Uterus (tissue), 4 donors: Measurements from ENCODE around the gene DCP1B. TPM values are rescaled to one million over a fixed set of nuclear protein-coding genes. Genes with fewer than 3 reads are reported as not detected.
A peak's percentile ranks its signal among the peaks of the same experiment; 100 is the strongest.

Experiments used
- DNase-seq, 2 donors: peaks; one replicate each; pipeline ENCODE4 v3.0.0-alpha.2; 2019 to 2020
- H3K27ac ChIP-seq, 2 donors: fragments of 200-600 bp; sonication (generic); 1 replicate in 1 of 2; 2 replicates in 1 of 2; pipeline ENCODE4 v1.5.1; 2016 to 2018
- H3K27me3 ChIP-seq, 2 donors: fragments of 200-600 bp; sonication (generic); one replicate each; pipeline ENCODE4 v1.5.1; 2018 to 2019; ENCODE audit warnings: control low read depth in 1 of 2
- H3K36me3 ChIP-seq, 2 donors: fragments of 200-600 bp; sonication (generic); one replicate each; pipeline ENCODE4 v1.5.1; 2019; ENCODE audit warnings: control low read depth in 1 of 2
- H3K4me1 ChIP-seq, 2 donors: fragments of 200-600 bp; sonication (generic); one replicate each; pipeline ENCODE4 v1.5.1; 2018 to 2019; ENCODE audit warnings: control low read depth in 1 of 2
- H3K4me3 ChIP-seq, 2 donors: fragments of 200-600 bp; sonication (generic); 1 replicate in 1 of 2; 2 replicates in 1 of 2; pipeline ENCODE4 v1.5.1; 2018 to 2019; ENCODE audit warnings: mild to moderate bottlenecking in 1 of 2
- H3K9me3 ChIP-seq, 2 donors: fragments of 200-600 bp; sonication (generic); one replicate each; pipeline ENCODE4 v1.5.1; 2019; ENCODE audit warnings: control low read depth in 1 of 2
- POLR2A ChIP-seq, 2 donors: fragments of 450-650 bp; IDR thresholded peaks; one replicate each; pipeline ENCODE4 v1.6.1; 2016; ENCODE audit warnings: antibody characterized with exemption in 2 of 2, mild to moderate bottlenecking in 1 of 2, moderate library complexity in 1 of 2
- intact Hi-C: fragments of 100-400 bp; cut with DNase I; formaldehyde crosslinking; loops from one replicate; pipeline ENCODE4 v1.15.1; 2023; ENCODE audit warnings: low total_unique reads
- total RNA-seq, 4 donors: library from RNA; depleted of rRNA in 3 of 4; stranded (reverse); fragments of >200 nt in 3 of 4; gene quantifications; one replicate each; pipeline versions ENCODE4 v1.1.0 to v1.2.4, GENCODE V29; 2014 to 2023
- TF ChIP-seq, protein P1 (sequence below), 4 experiments: fragments of 200-600 bp in 2 of 4; fragments of 450-650 bp in 2 of 4; sonication (generic) in 2 of 4; IDR thresholded peaks; one replicate each; pipeline ENCODE4 v1.5.1; 2016 to 2019; ENCODE audit warnings: antibody characterized with exemption in 4 of 4, mild to moderate bottlenecking in 2 of 4, moderate library complexity in 1 of 4
- donor health status: DM: yes; HTN: yes; CAD: no.

DCP1B gene
- total RNA-seq, 4 donors from 2014 or later: 13.6 to 34.4 (median 20.7) TPM

DNA sequence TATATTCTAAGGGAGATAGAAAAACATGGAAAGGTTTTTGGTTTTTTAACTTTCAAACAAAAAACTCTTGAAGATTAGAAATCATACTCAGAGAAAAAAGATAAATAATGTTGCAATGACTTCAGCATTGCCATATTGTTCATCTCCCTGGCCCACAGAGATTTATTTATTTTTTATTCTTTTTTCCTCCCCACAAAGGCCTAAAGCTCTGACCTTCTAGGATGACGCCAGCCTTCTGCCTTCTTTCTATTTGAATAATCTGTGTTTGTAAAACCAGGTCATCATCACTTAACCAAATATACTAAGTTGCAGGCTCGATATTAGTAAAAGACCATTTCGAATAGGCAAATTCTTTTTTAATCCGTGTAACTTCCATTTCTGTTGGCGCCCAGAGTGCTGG, 4.4 kb upstream of the DCP1B start:
- no peaks in the 10 kb centered on the region for H3K36me3 ChIP-seq
- H3K27me3 ChIP-seq: no peaks in the 10 kb centered on the region
- intact Hi-C loops: no loop called here
- peaks cover 0 to 4% of the 10 kb centered on the region in 2 donors for H3K4me1 ChIP-seq
- H3K9me3 ChIP-seq: no peaks in the 10 kb centered on the region
- H3K27ac ChIP-seq: peak overlapping the region; percentile 62 to 69
- TF ChIP-seq, protein P1, sequence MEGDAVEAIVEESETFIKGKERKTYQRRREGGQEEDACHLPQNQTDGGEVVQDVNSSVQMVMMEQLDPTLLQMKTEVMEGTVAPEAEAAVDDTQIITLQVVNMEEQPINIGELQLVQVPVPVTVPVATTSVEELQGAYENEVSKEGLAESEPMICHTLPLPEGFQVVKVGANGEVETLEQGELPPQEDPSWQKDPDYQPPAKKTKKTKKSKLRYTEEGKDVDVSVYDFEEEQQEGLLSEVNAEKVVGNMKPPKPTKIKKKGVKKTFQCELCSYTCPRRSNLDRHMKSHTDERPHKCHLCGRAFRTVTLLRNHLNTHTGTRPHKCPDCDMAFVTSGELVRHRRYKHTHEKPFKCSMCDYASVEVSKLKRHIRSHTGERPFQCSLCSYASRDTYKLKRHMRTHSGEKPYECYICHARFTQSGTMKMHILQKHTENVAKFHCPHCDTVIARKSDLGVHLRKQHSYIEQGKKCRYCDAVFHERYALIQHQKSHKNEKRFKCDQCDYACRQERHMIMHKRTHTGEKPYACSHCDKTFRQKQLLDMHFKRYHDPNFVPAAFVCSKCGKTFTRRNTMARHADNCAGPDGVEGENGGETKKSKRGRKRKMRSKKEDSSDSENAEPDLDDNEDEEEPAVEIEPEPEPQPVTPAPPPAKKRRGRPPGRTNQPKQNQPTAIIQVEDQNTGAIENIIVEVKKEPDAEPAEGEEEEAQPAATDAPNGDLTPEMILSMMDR (IDR thresholded peaks at IDR 0.05): no peak
- no peak for TF ChIP-seq POLR2A (IDR thresholded peaks at IDR 0.05)
- no peak overlapping the region for H3K4me3 ChIP-seq
- DNase-seq: no peak

DNA sequence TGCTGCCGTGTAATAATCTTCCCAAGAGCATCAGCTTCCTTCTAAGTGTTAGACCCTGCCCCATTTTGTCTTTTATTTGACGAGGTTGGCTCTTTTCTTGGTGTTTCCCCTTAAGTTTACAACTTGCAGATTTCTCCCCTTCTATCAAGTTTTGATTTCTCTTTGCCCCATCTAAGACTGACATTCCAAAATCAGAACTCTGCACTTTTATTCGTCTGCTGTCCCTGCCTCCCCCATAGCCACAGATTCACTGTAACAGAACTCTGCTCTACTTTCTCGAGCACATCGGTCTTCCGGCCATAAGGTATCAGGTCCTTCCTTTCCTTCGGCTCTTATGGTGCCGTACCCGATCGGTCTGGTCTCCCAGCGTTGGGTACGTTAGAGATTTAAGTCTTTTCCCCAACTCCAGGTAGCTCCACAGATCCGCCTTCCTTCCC, 563 bp downstream of the DCP1B start:
- no peaks in the 10 kb centered on the region for H3K27me3 ChIP-seq
- H3K36me3 ChIP-seq: no peaks in the 10 kb centered on the region
- no peak for TF ChIP-seq POLR2A (IDR thresholded peaks at IDR 0.05)
- TF ChIP-seq, protein P1 (IDR thresholded peaks at IDR 0.05): no peak
- H3K27ac ChIP-seq: peak overlapping the region; percentile 97
- DNase-seq: no peak
- H3K9me3 ChIP-seq: no peaks in the 10 kb centered on the region
- intact Hi-C loops: no loop called here
- H3K4me1 ChIP-seq: no peaks in the 10 kb centered on the region
- peak overlapping the region; percentile 83 to 98 for H3K4me3 ChIP-seq

GRCh38 chr12:1995205-1995896, 8.9 kb downstream of the DCP1B start:
- Histone ChIP-seq H3K27me3 (no peaks in the 10 kb centered on the region), H3K4me1 (peaks cover 0 to 10% of the 10 kb centered on the region in 2 donors), H3K4me3 (no peak overlapping the region), H3K9me3 (no peaks in the 10 kb centered on the region), H3K27ac (peak overlapping the region; percentile 24 to 49), H3K36me3 (no peaks in the 10 kb centered on the region)
- intact Hi-C loops: no loop called here
- DNase-seq: no peak
- TF ChIP-seq, protein P1 (IDR thresholded peaks at IDR 0.05): no peak
- no peak for TF ChIP-seq POLR2A (IDR thresholded peaks at IDR 0.05)

DNA sequence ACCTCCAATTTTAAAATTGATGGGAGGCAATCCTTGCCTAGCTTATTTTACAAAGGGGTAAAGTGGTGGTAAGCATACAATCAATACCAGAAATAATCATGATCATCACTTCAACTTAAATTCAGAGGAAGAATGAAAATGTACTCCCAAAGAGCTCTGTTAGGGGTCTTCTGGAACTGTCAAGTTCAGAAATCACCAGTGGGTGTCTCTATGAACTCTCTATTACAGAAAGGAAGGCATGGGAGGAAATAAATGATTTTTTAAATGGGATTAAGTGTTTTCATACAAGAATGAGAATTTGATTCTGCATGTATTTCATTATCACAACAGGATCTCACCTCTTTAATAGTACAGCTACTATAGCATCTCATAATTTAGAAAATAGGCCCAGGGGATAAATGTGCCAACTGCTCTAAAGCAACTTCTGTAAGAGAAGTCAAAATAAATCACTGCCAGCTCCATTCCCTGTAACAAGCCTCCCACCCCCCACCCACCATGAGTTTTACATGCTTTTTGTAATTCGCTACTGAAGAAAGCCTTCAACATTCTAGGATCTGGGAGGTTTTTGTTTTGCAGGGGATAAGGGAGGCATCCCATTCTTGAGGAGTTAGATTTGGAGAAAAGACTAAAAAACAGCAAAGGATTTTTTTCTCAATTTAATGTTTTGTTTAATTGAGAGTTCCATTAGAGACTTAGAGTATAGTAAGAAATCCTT, 9.7 kb downstream of the DCP1B start:
- H3K27ac ChIP-seq: peak overlapping the region; percentile 44 to 49
- H3K4me3 ChIP-seq: no peak overlapping the region
- no peak for DNase-seq
- H3K9me3 ChIP-seq: no peaks in the 10 kb centered on the region
- H3K36me3 ChIP-seq: no peaks in the 10 kb centered on the region
- intact Hi-C loops: no loop called here
- H3K27me3 ChIP-seq: no peaks in the 10 kb centered on the region
- TF ChIP-seq, protein P1 (IDR thresholded peaks at IDR 0.05): no peak
- no peak for TF ChIP-seq POLR2A (IDR thresholded peaks at IDR 0.05)
- peaks cover 0 to 10% of the 10 kb centered on the region in 2 donors for H3K4me1 ChIP-seq

DNA sequence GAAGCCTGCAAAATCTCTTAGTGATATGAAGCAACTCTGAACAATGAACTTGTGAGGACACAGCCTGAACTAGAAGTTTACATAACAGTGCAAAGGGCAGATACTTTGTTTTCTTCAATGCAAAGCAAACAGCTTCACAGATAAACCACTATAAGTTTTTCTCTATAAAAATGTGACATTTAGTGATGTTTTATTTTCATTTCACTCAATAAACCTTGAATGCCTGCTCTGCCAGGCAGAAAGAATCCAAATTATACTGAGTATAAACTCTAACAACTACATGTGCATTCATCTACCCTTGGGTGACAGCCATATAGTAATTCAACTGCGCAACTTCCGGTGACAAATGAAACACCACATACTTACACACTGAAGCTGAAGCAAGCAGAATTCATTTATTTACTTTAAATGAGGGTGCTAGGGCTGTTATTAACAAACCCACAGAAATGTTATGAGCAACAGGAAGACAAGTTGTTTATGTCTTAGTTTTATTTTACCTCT, 10.3 kb downstream of the DCP1B start:
- no peak for TF ChIP-seq POLR2A (IDR thresholded peaks at IDR 0.05)
- Histone ChIP-seq H3K27ac (peak overlapping the region; percentile 44 to 49), H3K9me3 (no peaks in the 10 kb centered on the region), H3K27me3 (no peaks in the 10 kb centered on the region), H3K36me3 (no peaks in the 10 kb centered on the region), H3K4me1 (peaks cover 0 to 10% of the 10 kb centered on the region in 2 donors), H3K4me3 (no peak overlapping the region)
- intact Hi-C loops: no loop called here
- DNase-seq: no peak
